ENCODE results near the gene BPIFB4. TPM values are rescaled to one million over a fixed set of nuclear protein-coding genes. Genes with fewer than 3 reads are reported as not detected.

Gene BPIFB4
- total and polyA plus RNA-seq, 2 experiments from 2014 or later: not detected

GRCh38 chr20:33062825-33063149 is 16.7 kb upstream of the BPIFB4 start:
- H3F3A ChIP-seq (replicated peaks; ENCODE audit: low read depth): no peaks in the 10 kb centered on the region
- H2AFZ ChIP-seq: no peak overlapping the region
- no peaks in the 10 kb centered on the region for H4K20me1 ChIP-seq (replicated peaks; ENCODE audit: insufficient read depth)
- TF ChIP-seq ETS1 (IDR thresholded peaks at IDR 0.05) (no peak), STAT1 (IDR thresholded peaks at IDR 0.05; ENCODE audit: unreplicated experiment) (no peak), ZNF114 (CRISPR knock-in tag; IDR thresholded peaks at IDR 0.05) (no peak), CTCF (conservative IDR thresholded peaks at IDR 0.05; ENCODE audit: low read depth in 2 of 2) (no peak), JUNB (IDR thresholded peaks at IDR 0.05; ENCODE audit: unreplicated experiment) (no peak), ZNF331 (CRISPR knock-in tag; IDR thresholded peaks at IDR 0.05; ENCODE audit: low read depth) (no peak), EZH2 (IDR thresholded peaks at IDR 0.05; ENCODE audit: low read depth, unreplicated experiment) (no peak), CREB1 (CRISPR knock-in tag; IDR thresholded peaks at IDR 0.05; ENCODE audit: low read depth) (no peak), NANOG (IDR thresholded peaks at IDR 0.05; ENCODE audit: borderline replicate concordance) (no peak), ZNF462 (CRISPR knock-in tag; IDR thresholded peaks at IDR 0.05) (no peak), EZH2phosphoT487 (IDR thresholded peaks at IDR 0.05; ENCODE audit: unreplicated experiment) (no peak), REST (IDR thresholded peaks at IDR 0.05; ENCODE audit: unreplicated experiment) (no peak), POLR2AphosphoS5 (IDR thresholded peaks at IDR 0.05; ENCODE audit: low read depth) (no peak)
- DNase-seq (ENCODE audit: low spot score) (no peak), ATAC-seq (no peak)
- no peaks in the 10 kb centered on the region for H3K4me1 ChIP-seq (ENCODE audit: insufficient read depth)
- H3K27me3 Mint-ChIP-seq (ENCODE audit: insufficient read depth, low read depth, poor library complexity): peaks cover 8% of the 10 kb centered on the region
- no peak overlapping the region for H3K27ac ChIP-seq (ENCODE audit: low read depth)
- no peaks in the 10 kb centered on the region for H3K79me2 ChIP-seq (replicated peaks; ENCODE audit: insufficient read depth)
- no peaks in the 10 kb centered on the region for H3K27me3 ChIP-seq (ENCODE audit: insufficient read depth)
- no peaks in the 10 kb centered on the region for H3K9me2 ChIP-seq (ENCODE audit: insufficient read depth)
- H3K36me3 Mint-ChIP-seq (ENCODE audit: low read depth): no peaks in the 10 kb centered on the region
- H3K36me3 ChIP-seq (ENCODE audit: insufficient read depth): no peaks in the 10 kb centered on the region
- no peaks in the 10 kb centered on the region; the same call in 2 of the 3 replicates for H3K4me1 Mint-ChIP-seq
- no peak overlapping the region for H3K4me2 ChIP-seq
- H3K4me3 ChIP-seq: no peak overlapping the region
- H3K4me3 Mint-ChIP-seq: no peak overlapping the region
- no peaks in the 10 kb centered on the region; the same call in 2 of the 3 replicates for H3K9me3 Mint-ChIP-seq
- no peak overlapping the region for H3K27ac Mint-ChIP-seq

Data from GM23338 (cell line).